Fibroblast of lung (primary cell): ENCODE data around the gene ADSS2.

ENCODE experiments used
- EZH2 ChIP-seq: IDR thresholded peaks from 2 replicates; pipeline ENCODE4 v1.5.1; 2012; ENCODE audit warnings: low read length, control low read depth, mild to moderate bottlenecking; ENCODE audit errors: missing control alignments
- TF ChIP-seq, protein P1 (sequence below), 2 donors: IDR thresholded peaks in 1 of 2; conservative IDR thresholded peaks in 1 of 2; 1 replicate in 1 of 2; 2 replicates in 1 of 2; pipeline ENCODE4 v1.5.1; 2011 to 2012; ENCODE audit warnings: low read length in 2 of 2, control low read depth in 1 of 2, inconsistent platforms in 1 of 2, low read depth in 1 of 2, mild to moderate bottlenecking in 1 of 2

DNA sequence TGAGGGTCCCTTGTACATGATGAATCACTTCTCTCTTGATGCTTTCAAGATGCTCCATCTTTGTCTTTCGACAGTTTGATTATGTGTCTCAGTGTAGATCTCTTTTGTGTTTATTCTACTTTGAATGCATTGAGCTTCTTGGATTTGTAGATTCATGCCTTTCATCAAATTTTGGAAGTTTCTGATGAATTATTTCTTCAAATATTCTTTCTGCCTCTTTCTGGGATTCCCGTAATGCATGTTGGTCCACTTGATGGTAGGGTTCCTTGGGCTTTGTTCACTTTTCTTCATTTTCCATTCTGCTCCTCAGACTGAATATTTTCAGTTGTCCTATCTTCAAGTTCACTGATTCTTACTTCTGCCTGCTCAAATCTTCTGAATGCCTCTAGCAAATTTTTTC lies 50.7 kb downstream of the ADSS2 start:
- TF ChIP-seq, protein P1, sequence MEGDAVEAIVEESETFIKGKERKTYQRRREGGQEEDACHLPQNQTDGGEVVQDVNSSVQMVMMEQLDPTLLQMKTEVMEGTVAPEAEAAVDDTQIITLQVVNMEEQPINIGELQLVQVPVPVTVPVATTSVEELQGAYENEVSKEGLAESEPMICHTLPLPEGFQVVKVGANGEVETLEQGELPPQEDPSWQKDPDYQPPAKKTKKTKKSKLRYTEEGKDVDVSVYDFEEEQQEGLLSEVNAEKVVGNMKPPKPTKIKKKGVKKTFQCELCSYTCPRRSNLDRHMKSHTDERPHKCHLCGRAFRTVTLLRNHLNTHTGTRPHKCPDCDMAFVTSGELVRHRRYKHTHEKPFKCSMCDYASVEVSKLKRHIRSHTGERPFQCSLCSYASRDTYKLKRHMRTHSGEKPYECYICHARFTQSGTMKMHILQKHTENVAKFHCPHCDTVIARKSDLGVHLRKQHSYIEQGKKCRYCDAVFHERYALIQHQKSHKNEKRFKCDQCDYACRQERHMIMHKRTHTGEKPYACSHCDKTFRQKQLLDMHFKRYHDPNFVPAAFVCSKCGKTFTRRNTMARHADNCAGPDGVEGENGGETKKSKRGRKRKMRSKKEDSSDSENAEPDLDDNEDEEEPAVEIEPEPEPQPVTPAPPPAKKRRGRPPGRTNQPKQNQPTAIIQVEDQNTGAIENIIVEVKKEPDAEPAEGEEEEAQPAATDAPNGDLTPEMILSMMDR (conservative IDR thresholded peaks at IDR 0.05 in 1 of 2, IDR thresholded peaks at IDR 0.05 in 1 of 2; ENCODE audit: low read depth in 1 of 2, low read length in 2 of 2), result no peak
- no peak for TF ChIP-seq EZH2
